Measurements from ENCODE around the gene EMC7.

- TF ChIP-seq CTCF (optimal IDR thresholded peaks at IDR 0.05 in 1 of 3, IDR thresholded peaks at IDR 0.05 in 1 of 3, conservative IDR thresholded peaks at IDR 0.05 in 1 of 3; ENCODE audit: extremely low read depth in 1 of 3, insufficient read depth in 2 of 3, low read length in 3 of 3) (no peak), EZH2 (IDR thresholded peaks at IDR 0.05; ENCODE audit: low read length) (no peak)
Observed at GRCh38 chr15:34056911-34057310, 44.8 kb downstream of the EMC7 start.
